ENCODE measurements around the gene NDUFAF2.

DNA sequence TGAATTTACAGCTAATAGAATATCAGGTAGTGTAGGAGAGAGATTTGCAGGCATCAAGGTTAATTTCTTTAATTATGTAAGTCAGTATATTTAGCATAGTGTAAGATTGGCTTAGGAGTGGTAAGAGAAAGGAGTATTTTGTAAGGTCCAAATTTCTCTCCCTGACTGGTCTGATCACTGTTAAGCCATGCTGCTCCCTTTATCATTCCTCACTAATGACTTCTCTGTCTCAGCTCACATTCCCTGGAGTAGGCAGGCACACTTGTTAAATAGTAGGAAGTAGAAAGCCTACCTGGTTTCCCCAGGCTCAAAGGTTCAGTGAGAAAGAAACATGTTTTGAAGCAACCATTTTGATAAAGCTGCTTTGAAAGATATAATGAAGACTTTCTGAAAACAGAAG, 126.5 kb downstream of the NDUFAF2 start:
- TF ChIP-seq GATA2 (IDR thresholded peaks at IDR 0.05; ENCODE audit: low read depth, low read length) (no peak), GATA3 (IDR thresholded peaks at IDR 0.05; ENCODE audit: low read depth, low read length) (no peak)

Data from SH-SY5Y (cell line).